ENCODE results near the gene VPS51. TPM values are rescaled to one million over a fixed set of nuclear protein-coding genes. Genes with fewer than 3 reads are reported as not detected.
A peak's percentile ranks its signal among the peaks of the same experiment; 100 is the strongest.

VPS51 gene
- total and polyA plus RNA-seq, 9 of the 15 experiments (the other 6 are each of a cell fraction or from before 2014, with no cell fraction given), result 1.8 to 143 (median 46.8) TPM

- TF ChIP-seq ATF6 (CRISPR knock-in tag; IDR thresholded peaks at IDR 0.05), result no peak
- no peak for TF ChIP-seq HOXB6 (CRISPR knock-in tag; IDR thresholded peaks at IDR 0.05; ENCODE audit: borderline replicate concordance)
- no peak for TF ChIP-seq GABPB1 (CRISPR knock-in tag; IDR thresholded peaks at IDR 0.05)
- TF ChIP-seq MNT (conservative IDR thresholded peaks at IDR 0.05), result 0 out of 4 replicates have a peak, but pooled peaks of 1 of the 2 experiments have one; percentile 22
- TF ChIP-seq JUN (IDR thresholded peaks at IDR 0.05; ENCODE audit: borderline replicate concordance, low read depth, low read length), result peak; percentile 86
- TF ChIP-seq JUN (CRISPR knock-in tag; IDR thresholded peaks at IDR 0.05; ENCODE audit: borderline replicate concordance), result no peak
- no peak for TF ChIP-seq ZNF444 (CRISPR knock-in tag; IDR thresholded peaks at IDR 0.05)
- TF ChIP-seq THRB (CRISPR knock-in tag; conservative IDR thresholded peaks at IDR 0.05), result no peak
- TF ChIP-seq CBX3 (IDR thresholded peaks at IDR 0.05; ENCODE audit: borderline replicate concordance in 1 of 2, low read length in 2 of 2), result no peak
- no peak for TF ChIP-seq SMAD1 (IDR thresholded peaks at IDR 0.05; ENCODE audit: low read depth, low read length, partially characterized antibody)
- TF ChIP-seq HNRNPLL (IDR thresholded peaks at IDR 0.05; ENCODE audit: low read depth, low read length, poor library complexity, severe bottlenecking), result no peak
- peak; percentile 21; the same call in 1 of the 2 replicates for TF ChIP-seq ZNF395 (CRISPR knock-in tag; IDR thresholded peaks at IDR 0.05)
- peak in 1 of 2 experiments; percentile 71; a peak in 2 of 4 replicates for TF ChIP-seq ZNF639 (CRISPR knock-in tag; conservative IDR thresholded peaks at IDR 0.05 in 1 of 2, IDR thresholded peaks at IDR 0.05 in 1 of 2)
- no peak for TF ChIP-seq RBM22 (IDR thresholded peaks at IDR 0.05; ENCODE audit: low read depth, low read length, poor library complexity, severe bottlenecking)
- no peak for TF ChIP-seq CHCHD3 (CRISPR knock-in tag; IDR thresholded peaks at IDR 0.05)
- TF ChIP-seq L3MBTL2 (IDR thresholded peaks at IDR 0.05), result peak; percentile 38; the same call in 1 of the 2 replicates
- TF ChIP-seq XRCC3 (IDR thresholded peaks at IDR 0.05), result no peak
- no peak for TF ChIP-seq ZNF23 (CRISPR knock-in tag; IDR thresholded peaks at IDR 0.05)
Measured at GRCh38 chr11:65150509-65151299, 54.7 kb downstream of the VPS51 start (continued).

All from K562 (cell line).